OCI-LY1 (cell line): ENCODE results near the gene GPR171.
"Not testable (repeated sequence)": the region's sequence is repeated elsewhere in the genome, so short reads cannot be mapped to it uniquely, and the experiment has no call there.

ENCODE experiments used
- H2AFZ ChIP-seq: fragments of 200-600 bp; sonication (generic), shearing (Covaris generic); 2 replicates; pipeline ENCODE4 v1.6.0; 2014; ENCODE audit warnings: antibody characterized with exemption, mild to moderate bottlenecking, low read length
- H3F3A ChIP-seq: fragments of 200-600 bp; sonication (generic), shearing (Covaris generic); 2 replicates; pipeline ENCODE4 v1.6.0; 2014; ENCODE audit warnings: mild to moderate bottlenecking, antibody characterized with exemption, low read length, moderate library complexity; ENCODE audit not compliant: insufficient read depth
- H3K27ac ChIP-seq: fragments of 200-600 bp; sonication (generic); 2 replicates; pipeline ENCODE4 v1.5.1; 2014; ENCODE audit warnings: low read length, mixed run types, mild to moderate bottlenecking, low read depth; ENCODE audit not compliant: poor library complexity, severe bottlenecking
- H3K27me3 ChIP-seq: fragments of 200-600 bp; sonication (generic); 2 replicates; pipeline ENCODE4 v1.6.0; 2014; ENCODE audit warnings: antibody characterized with exemption, mild to moderate bottlenecking, low read length, moderate library complexity; ENCODE audit not compliant: insufficient read depth
- H3K36me3 ChIP-seq: fragments of 200-600 bp; sonication (generic); 2 replicates; pipeline ENCODE4 v1.6.1; 2014; ENCODE audit warnings: mild to moderate bottlenecking, antibody characterized with exemption, low read length, moderate library complexity, mixed read lengths; ENCODE audit not compliant: insufficient read depth
- H3K4me1 ChIP-seq: fragments of 200-600 bp; sonication (generic); 2 replicates; pipeline ENCODE4 v1.5.1; 2014; ENCODE audit warnings: mild to moderate bottlenecking, low read length, moderate library complexity; ENCODE audit not compliant: insufficient read depth, severe bottlenecking
- H3K4me2 ChIP-seq: fragments of 200-600 bp; sonication (generic), shearing (Covaris generic); 2 replicates; pipeline ENCODE4 v1.6.1; 2014; ENCODE audit warnings: low read length
- H3K4me3 ChIP-seq: fragments of 200-600 bp; sonication (generic); 2 replicates; pipeline ENCODE4 v1.5.1; 2014; ENCODE audit warnings: low read length, low read depth, mild to moderate bottlenecking, mixed read lengths; ENCODE audit not compliant: poor library complexity, severe bottlenecking
- H3K79me2 ChIP-seq: fragments of 200-600 bp; shearing (Covaris generic); 2 replicates; pipeline ENCODE4 v1.6.1; 2016; ENCODE audit warnings: mixed run types, low read length, mixed read lengths; ENCODE audit not compliant: insufficient read depth
- H3K9ac ChIP-seq: fragments of 200-600 bp; sonication (generic), shearing (Covaris generic); 2 replicates; pipeline ENCODE4 v1.6.1; 2014; ENCODE audit warnings: mild to moderate bottlenecking, low read length, mixed read lengths
- H3K9me2 ChIP-seq: fragments of 200-600 bp; sonication (generic), shearing (Covaris generic); 2 replicates; pipeline ENCODE4 v1.6.1; 2014; ENCODE audit warnings: low read depth, mild to moderate bottlenecking, low read length, mixed read lengths
- H3K9me3 ChIP-seq: fragments of 200-600 bp; shearing (Covaris generic); 2 replicates; pipeline ENCODE4 v1.6.1; 2014; ENCODE audit warnings: low read length, mixed read lengths
- H4K20me1 ChIP-seq: fragments of 200-600 bp; sonication (generic), shearing (Covaris generic); 2 replicates; pipeline ENCODE4 v1.6.0; 2016; ENCODE audit warnings: mild to moderate bottlenecking, low read length; ENCODE audit not compliant: insufficient read depth
- CTCF ChIP-seq: fragments of 200-600 bp; sonication (generic), shearing (Covaris generic); IDR thresholded peaks from 2 replicates; pipeline ENCODE4 v1.5.1; 2017; ENCODE audit warnings: mild to moderate bottlenecking, antibody characterized with exemption, low read length, moderate library complexity, mixed read lengths
- EZH2 ChIP-seq: fragments of 200-600 bp; sonication (generic), shearing (Covaris generic); IDR thresholded peaks from 2 replicates; pipeline ENCODE4 v1.8.0; 2017; ENCODE audit warnings: borderline replicate concordance, mixed run types, mild to moderate bottlenecking, antibody characterized with exemption, low read length, moderate library complexity, mixed read lengths

Gene GPR171

GRCh38 chr3:151203051-151203420, at the start of gene GPR171:
Gene GPR171, minus strand, starts transcription at chr3:151203216. Its CDS starts 3,830 bp downstream, at chr3:151199386.
- H2AFZ ChIP-seq = no peak within 1 kb of the TSS
- no peaks in the 10 kb centered on the region for H3K27me3 ChIP-seq
- H3F3A ChIP-seq = no peaks in the 10 kb centered on the region
- no peaks in the 10 kb centered on the region for H3K9me2 ChIP-seq
- no peak within 1 kb of the TSS for H3K27ac ChIP-seq
- peaks cover 9% of the 10 kb centered on the region for H3K4me1 ChIP-seq
- no peaks in the 10 kb centered on the region for H3K36me3 ChIP-seq
- no peak within 1 kb of the TSS for H3K9ac ChIP-seq
- H3K9me3 ChIP-seq = no peaks in the 10 kb centered on the region
- no peak within 1 kb of the TSS for H3K4me3 ChIP-seq
- H3K4me2 ChIP-seq = no peak within 1 kb of the TSS
- H3K79me2 ChIP-seq = no peaks in the 10 kb centered on the region
- TF ChIP-seq EZH2 = no peak
- TF ChIP-seq CTCF = no peak
- H4K20me1 ChIP-seq = no peaks in the 10 kb centered on the region

GRCh38 chr3:151248772-151249337, 45.8 kb upstream of the GPR171 start:
- Histone ChIP-seq H3F3A (no peaks in the 10 kb centered on the region), H3K79me2 (no peaks in the 10 kb centered on the region), H3K4me3 (no peak overlapping the region), H3K4me2 (no peak overlapping the region), H3K9ac (no peak overlapping the region), H3K27me3 (no peaks in the 10 kb centered on the region), H4K20me1 (no peaks in the 10 kb centered on the region), H2AFZ (no peak overlapping the region), H3K9me2 (no peaks in the 10 kb centered on the region), H3K36me3 (no peaks in the 10 kb centered on the region), H3K9me3 (no peaks in the 10 kb centered on the region), H3K4me1 (no peaks in the 10 kb centered on the region), H3K27ac (no peak overlapping the region)
- TF ChIP-seq CTCF = no peak
- TF ChIP-seq EZH2 = no peak

GRCh38 chr3:151242006-151242405, 39.0 kb upstream of the GPR171 start:
- not testable (repeated sequence) for H3K4me3 ChIP-seq, H3K36me3 ChIP-seq, H3K27ac ChIP-seq, H3F3A ChIP-seq, H3K4me2 ChIP-seq, H3K9me2 ChIP-seq, H4K20me1 ChIP-seq, H3K9me3 ChIP-seq, H3K4me1 ChIP-seq, H3K9ac ChIP-seq, H2AFZ ChIP-seq, H3K27me3 ChIP-seq, H3K79me2 ChIP-seq

- H3K9me2 ChIP-seq = no peaks in the 10 kb centered on the region
- H4K20me1 ChIP-seq = no peaks in the 10 kb centered on the region
- no peaks in the 10 kb centered on the region for H3K9me3 ChIP-seq
- no peak overlapping the region for H3K27ac ChIP-seq
- no peak overlapping the region for H3K4me3 ChIP-seq
- no peak overlapping the region for H3K4me2 ChIP-seq
- no peaks in the 10 kb centered on the region for H3K4me1 ChIP-seq
- no peak overlapping the region for H2AFZ ChIP-seq
- no peaks in the 10 kb centered on the region for H3K79me2 ChIP-seq
- TF ChIP-seq EZH2 (no peak), CTCF (no peak)
- no peaks in the 10 kb centered on the region for H3K27me3 ChIP-seq
- no peaks in the 10 kb centered on the region for H3K36me3 ChIP-seq
- no peak overlapping the region for H3K9ac ChIP-seq
- no peaks in the 10 kb centered on the region for H3F3A ChIP-seq
Observed at GRCh38 chr3:151236736-151237135, 33.7 kb upstream of the GPR171 start.
